ENCODE data around the gene BCL2L1.

Gene BCL2L1

DNA sequence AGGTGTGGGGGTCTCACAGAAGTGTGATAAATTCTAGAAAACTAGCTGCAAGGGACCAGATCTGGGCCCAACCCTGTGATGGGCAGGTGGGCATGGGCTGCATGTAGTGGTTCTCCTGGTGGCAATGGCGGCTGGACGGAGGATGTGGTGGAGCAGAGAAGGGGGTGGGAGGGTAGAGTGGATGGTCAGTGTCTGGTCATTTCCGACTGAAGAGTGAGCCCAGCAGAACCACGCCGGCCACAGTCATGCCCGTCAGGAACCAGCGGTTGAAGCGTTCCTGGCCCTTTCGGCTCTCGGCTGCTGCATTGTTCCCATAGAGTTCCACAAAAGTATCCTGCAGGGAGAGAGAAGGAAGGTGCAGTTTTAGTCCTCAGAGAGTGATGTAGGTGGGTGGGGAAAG lies 56.9 kb downstream of the BCL2L1 start:
- Histone ChIP-seq H3K27me3 (no peaks in the 10 kb centered on the region), H3K9me3 (no peaks in the 10 kb centered on the region), H3K4me3 (ENCODE audit: low read depth in 1 of 2, low read length in 1 of 2) (no peak overlapping the region), H3K36me3 (peaks cover 31% of the 10 kb centered on the region), H3K4me1 (ENCODE audit: control insufficient read depth in 1 of 2, insufficient read depth in 1 of 2, low read depth in 1 of 2, low read length in 1 of 2) (peaks cover 26 to 30% of the 10 kb centered on the region in 2 experiments), H3K27ac (no peak overlapping the region)
- TF ChIP-seq, protein P1, sequence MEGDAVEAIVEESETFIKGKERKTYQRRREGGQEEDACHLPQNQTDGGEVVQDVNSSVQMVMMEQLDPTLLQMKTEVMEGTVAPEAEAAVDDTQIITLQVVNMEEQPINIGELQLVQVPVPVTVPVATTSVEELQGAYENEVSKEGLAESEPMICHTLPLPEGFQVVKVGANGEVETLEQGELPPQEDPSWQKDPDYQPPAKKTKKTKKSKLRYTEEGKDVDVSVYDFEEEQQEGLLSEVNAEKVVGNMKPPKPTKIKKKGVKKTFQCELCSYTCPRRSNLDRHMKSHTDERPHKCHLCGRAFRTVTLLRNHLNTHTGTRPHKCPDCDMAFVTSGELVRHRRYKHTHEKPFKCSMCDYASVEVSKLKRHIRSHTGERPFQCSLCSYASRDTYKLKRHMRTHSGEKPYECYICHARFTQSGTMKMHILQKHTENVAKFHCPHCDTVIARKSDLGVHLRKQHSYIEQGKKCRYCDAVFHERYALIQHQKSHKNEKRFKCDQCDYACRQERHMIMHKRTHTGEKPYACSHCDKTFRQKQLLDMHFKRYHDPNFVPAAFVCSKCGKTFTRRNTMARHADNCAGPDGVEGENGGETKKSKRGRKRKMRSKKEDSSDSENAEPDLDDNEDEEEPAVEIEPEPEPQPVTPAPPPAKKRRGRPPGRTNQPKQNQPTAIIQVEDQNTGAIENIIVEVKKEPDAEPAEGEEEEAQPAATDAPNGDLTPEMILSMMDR (IDR thresholded peaks at IDR 0.05): no peak

DNA sequence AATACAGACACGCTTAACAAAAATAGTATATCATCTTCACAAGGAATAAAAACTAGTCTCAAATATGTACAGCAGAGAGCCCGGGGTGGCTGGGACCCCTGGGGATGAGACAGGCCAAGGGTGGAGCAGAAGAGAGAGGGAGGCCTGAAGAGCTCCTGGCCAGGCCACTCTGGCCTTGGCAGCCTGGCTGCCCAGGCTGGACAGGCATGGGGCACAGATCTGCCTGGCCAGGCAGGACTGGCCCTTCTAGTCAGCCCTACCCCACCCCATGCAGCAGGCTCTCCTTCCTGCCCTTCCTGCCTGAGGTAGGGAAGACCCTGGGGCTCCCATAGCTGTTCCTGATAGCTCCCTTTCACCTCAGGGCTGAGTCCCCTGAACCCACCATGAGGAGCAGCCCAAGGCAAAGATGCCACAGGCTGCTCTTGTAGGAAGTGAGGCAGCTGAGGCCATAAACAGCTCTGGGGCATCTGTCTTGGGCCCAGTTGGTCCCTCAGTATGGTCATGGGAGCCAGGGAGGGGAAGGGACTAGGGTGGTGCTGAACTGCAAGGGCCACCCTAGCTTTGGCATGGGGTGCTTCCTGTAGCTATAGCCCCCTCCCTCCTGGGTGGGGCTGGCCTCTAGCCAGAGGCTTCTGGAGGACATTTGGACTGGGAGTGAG lies 57.8 kb downstream of the BCL2L1 start:
- TF ChIP-seq, protein P1 (IDR thresholded peaks at IDR 0.05): no peak
- no peaks in the 10 kb centered on the region for H3K27me3 ChIP-seq
- no peak overlapping the region for H3K4me3 ChIP-seq (ENCODE audit: low read depth in 1 of 2, low read length in 1 of 2)
- H3K4me1 ChIP-seq (ENCODE audit: control insufficient read depth in 1 of 2, insufficient read depth in 1 of 2, low read depth in 1 of 2, low read length in 1 of 2): peaks cover 26 to 30% of the 10 kb centered on the region in 2 experiments
- no peaks in the 10 kb centered on the region for H3K9me3 ChIP-seq
- H3K36me3 ChIP-seq: peaks cover 29% of the 10 kb centered on the region
- H3K27ac ChIP-seq: peak overlapping the region; percentile 34

DNA sequence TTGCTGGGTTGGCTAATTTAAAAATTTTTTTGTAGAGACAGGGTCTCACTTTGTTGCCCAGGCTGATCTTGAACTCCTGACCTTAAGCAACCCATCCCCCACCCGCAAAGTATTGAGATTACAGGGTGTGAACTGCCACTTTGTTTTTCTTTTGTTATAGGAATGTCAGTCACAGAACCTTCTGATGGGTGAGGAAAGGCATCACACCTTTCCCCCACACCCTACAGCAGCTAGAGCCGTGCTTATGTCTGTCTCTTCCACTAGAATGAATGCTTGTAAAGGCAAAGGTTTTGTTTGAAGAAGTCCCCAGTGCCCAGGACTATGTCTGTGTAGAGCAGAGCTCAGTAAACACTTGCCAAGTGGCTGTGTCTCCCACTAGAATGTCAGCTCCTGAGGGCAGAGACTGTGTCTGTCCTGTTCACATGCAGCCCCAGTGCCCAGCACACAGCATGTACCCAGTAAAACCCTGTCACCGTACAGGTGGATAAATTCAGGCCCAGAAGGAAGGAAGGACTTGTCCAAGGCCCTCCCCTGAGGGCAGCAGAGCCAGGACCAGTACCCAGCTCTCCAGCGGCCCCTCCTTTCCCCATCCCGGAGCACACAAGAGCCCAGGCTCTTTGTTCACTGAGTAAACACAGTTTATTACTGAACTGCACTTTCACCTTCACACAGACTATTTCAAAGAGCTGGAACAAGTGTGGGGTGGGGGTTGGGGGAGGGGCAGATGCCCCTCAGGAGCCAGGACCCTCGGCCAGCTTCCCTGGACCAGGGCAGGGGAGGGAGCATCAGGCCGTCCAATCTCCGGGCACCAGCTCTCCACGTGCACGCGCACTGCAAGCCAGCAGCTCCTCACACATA lies 58.6 kb downstream of the BCL2L1 start:
- Histone ChIP-seq H3K4me3 (ENCODE audit: low read depth in 1 of 2, low read length in 1 of 2) (no peak overlapping the region), H3K36me3 (peaks cover 24% of the 10 kb centered on the region), H3K9me3 (no peaks in the 10 kb centered on the region), H3K27me3 (no peaks in the 10 kb centered on the region), H3K27ac (peak overlapping the region; percentile 34), H3K4me1 (ENCODE audit: control insufficient read depth in 1 of 2, insufficient read depth in 1 of 2, low read depth in 1 of 2, low read length in 1 of 2) (peaks cover 26 to 30% of the 10 kb centered on the region in 2 experiments)
- TF ChIP-seq, protein P1 (IDR thresholded peaks at IDR 0.05): no peak

DNA sequence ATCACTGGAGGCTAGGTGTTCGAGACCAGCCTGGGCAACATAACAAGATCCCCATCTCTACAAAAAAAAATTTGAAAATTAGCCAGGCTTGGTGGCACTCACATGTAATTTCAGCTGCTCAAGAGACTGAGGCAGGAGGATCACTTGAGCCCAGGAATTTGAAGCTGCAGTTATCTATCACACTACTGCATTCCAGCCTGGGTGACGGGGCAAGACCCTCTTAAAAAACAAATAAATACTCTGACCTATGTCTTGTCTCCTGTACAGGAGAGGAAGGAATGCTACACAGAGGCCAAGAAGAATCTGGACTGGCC lies 59.2 kb downstream of the BCL2L1 start:
- Histone ChIP-seq H3K36me3 (peaks cover 24% of the 10 kb centered on the region), H3K4me1 (ENCODE audit: control insufficient read depth in 1 of 2, insufficient read depth in 1 of 2, low read depth in 1 of 2, low read length in 1 of 2) (peaks cover 26 to 30% of the 10 kb centered on the region in 2 experiments), H3K27me3 (no peaks in the 10 kb centered on the region), H3K4me3 (ENCODE audit: low read depth in 1 of 2, low read length in 1 of 2) (no peak overlapping the region), H3K9me3 (no peaks in the 10 kb centered on the region), H3K27ac (no peak overlapping the region)
- TF ChIP-seq, protein P1 (IDR thresholded peaks at IDR 0.05): no peak

DNA sequence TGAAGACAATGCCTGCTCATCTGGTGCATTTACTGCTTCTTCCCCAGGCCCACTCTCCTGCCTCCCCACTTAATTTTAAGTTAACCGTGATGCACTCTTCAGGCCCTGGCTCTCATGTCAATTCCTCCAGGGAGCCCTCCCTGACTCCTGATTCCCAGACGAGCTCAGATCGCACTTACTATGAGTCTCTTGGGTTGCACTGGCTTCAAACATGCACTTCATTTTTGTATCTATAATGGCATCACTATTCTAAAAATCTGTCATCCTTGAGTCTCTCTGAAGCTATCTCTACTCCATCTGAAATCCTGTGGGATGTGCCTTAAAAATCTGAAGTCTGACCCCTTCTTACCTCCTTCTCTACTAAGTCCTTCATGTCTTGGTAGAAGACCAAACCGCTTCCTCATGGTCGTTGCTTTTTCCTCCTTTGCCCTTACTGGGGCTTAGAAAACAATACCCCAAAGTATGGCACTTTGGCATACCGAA lies 60.3 kb downstream of the BCL2L1 start:
- peak overlapping the region in 1 of 2 experiments; percentile 58 for H3K4me3 ChIP-seq (ENCODE audit: low read depth in 1 of 2, low read length in 1 of 2)

More for the DNA sequence above, 60.3 kb downstream of the BCL2L1 start:
- TF ChIP-seq, protein P1 (IDR thresholded peaks at IDR 0.05): no peak
- H3K27me3 ChIP-seq: no peaks in the 10 kb centered on the region
- H3K27ac ChIP-seq: peak overlapping the region; percentile 52
- no peaks in the 10 kb centered on the region for H3K9me3 ChIP-seq
- peaks cover 18 to 23% of the 10 kb centered on the region in 2 experiments for H3K4me1 ChIP-seq (ENCODE audit: control insufficient read depth in 1 of 2, insufficient read depth in 1 of 2, low read depth in 1 of 2, low read length in 1 of 2)
- H3K36me3 ChIP-seq: peaks cover 24% of the 10 kb centered on the region

Measured in neutrophil (primary cell).